ENCODE results near the gene HSF4. TPM values are rescaled to one million over a fixed set of nuclear protein-coding genes. Genes with fewer than 3 reads are reported as not detected.

Gene HSF4
- total RNA-seq, 1 donor from 2014 or later, result 5.7 TPM

- TF ChIP-seq CTCF (IDR thresholded peaks at IDR 0.05; ENCODE audit: unreplicated experiment), result no peak
- Mint-ChIP-seq H3K9me3 (ENCODE audit: unreplicated experiment) (no peaks in the 10 kb centered on the region), H3K27me3 (ENCODE audit: unreplicated experiment) (peaks cover 22% of the 10 kb centered on the region), H3K27ac (ENCODE audit: unreplicated experiment) (no peak overlapping the region), H3K4me3 (ENCODE audit: unreplicated experiment) (no peak overlapping the region), H3K4me1 (ENCODE audit: unreplicated experiment) (peaks cover 26% of the 10 kb centered on the region), H3K36me3 (ENCODE audit: low read depth, unreplicated experiment) (peaks cover 11% of the 10 kb centered on the region)
- no peak for DNase-seq (ENCODE audit: low spot score)
These were observed 43.8 kb downstream of the HSF4 start for GRCh38 chr16:67208154-67208896.

DNA sequence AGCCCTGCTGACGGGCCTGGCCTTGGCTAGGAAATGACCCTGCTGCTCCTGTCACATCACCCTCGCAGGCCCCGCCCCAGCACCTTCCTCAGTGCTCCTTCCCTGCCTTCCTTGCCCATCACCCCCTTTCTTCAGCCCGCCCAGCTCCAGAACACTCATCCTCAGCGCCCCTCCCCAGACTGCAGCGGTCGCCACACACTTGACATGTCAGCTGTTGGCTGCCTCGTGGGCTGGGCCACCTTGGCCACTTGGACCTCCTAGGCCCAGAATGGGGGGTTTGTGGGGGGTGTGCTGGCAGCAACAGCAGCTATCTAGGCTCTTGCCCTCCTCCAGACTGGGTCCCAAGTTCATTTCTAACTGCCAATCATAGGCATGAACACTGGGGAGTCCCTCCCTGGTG is 45.0 kb downstream of the HSF4 start:
- peaks cover 29% of the 10 kb centered on the region for H3K4me1 Mint-ChIP-seq (ENCODE audit: unreplicated experiment)
- peaks cover 11% of the 10 kb centered on the region for H3K36me3 Mint-ChIP-seq (ENCODE audit: low read depth, unreplicated experiment)
- no peak for TF ChIP-seq CTCF (IDR thresholded peaks at IDR 0.05; ENCODE audit: unreplicated experiment)
- peak overlapping the region; percentile 86 for H3K4me3 Mint-ChIP-seq (ENCODE audit: unreplicated experiment)
- no peak for DNase-seq (ENCODE audit: low spot score)
- H3K27ac Mint-ChIP-seq (ENCODE audit: unreplicated experiment), result no peak overlapping the region
- H3K9me3 Mint-ChIP-seq (ENCODE audit: unreplicated experiment), result no peaks in the 10 kb centered on the region
- H3K27me3 Mint-ChIP-seq (ENCODE audit: unreplicated experiment), result peaks cover 27% of the 10 kb centered on the region

DNA sequence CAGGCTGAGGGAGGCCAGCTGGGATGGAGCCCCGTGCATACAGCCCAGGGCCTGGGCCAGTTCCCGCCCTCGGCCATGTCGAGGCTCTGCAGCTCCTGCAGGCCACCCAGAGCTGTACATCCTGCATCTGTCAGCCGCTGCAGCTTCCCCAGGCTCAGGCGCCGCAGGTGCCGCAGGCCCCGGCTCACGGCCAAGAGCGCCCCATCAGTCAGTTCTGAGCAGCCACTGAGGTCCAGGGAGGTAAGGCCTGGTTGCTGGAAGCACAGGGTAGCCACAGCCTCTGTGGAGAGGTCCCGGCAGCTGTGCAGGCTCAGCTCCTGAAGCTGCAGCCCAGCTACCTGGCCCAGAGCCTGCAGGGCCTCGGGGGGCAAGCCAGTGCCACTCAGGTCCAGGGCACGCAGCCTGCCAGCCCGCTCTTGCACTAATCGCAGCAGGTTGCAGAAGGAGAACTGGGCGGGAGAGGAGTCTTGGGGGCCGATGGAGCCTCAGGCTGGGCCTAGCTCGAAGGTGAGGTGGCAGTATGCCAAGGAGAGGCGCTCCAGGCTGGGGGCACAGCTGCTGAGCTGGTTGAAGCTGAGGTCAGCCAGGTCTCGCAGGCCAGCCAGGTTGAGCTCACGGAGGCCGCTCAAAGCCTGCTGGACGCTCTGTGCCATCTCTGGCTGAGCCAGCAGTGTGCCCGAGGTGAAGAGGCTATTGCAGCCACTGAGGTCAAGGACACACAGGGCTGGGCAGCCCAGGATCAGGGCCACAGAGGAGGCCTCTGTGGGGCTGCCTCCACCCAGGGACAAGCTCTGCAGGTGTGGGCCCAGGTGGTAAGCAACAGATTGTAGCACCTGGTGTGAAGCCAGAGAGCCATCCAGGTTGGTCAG is 45.8 kb downstream of the HSF4 start:
- no peak for DNase-seq (ENCODE audit: low spot score)
- Mint-ChIP-seq H3K27ac (ENCODE audit: unreplicated experiment) (no peak overlapping the region), H3K4me3 (ENCODE audit: unreplicated experiment) (no peak overlapping the region), H3K9me3 (ENCODE audit: unreplicated experiment) (no peaks in the 10 kb centered on the region), H3K4me1 (ENCODE audit: unreplicated experiment) (peaks cover 34% of the 10 kb centered on the region), H3K36me3 (ENCODE audit: low read depth, unreplicated experiment) (peaks cover 11% of the 10 kb centered on the region), H3K27me3 (ENCODE audit: unreplicated experiment) (peaks cover 29% of the 10 kb centered on the region)
- no peak for TF ChIP-seq CTCF (IDR thresholded peaks at IDR 0.05; ENCODE audit: unreplicated experiment)

- H3K36me3 Mint-ChIP-seq (ENCODE audit: low read depth, unreplicated experiment), result peaks cover 11% of the 10 kb centered on the region
- H3K9me3 Mint-ChIP-seq (ENCODE audit: unreplicated experiment), result no peaks in the 10 kb centered on the region
- DNase-seq (ENCODE audit: low spot score), result no peak
- peak overlapping the region; percentile 16 for H3K27ac Mint-ChIP-seq (ENCODE audit: unreplicated experiment)
- H3K4me3 Mint-ChIP-seq (ENCODE audit: unreplicated experiment), result peak overlapping the region; percentile 48
- peaks cover 47% of the 10 kb centered on the region for H3K4me1 Mint-ChIP-seq (ENCODE audit: unreplicated experiment)
- TF ChIP-seq CTCF (IDR thresholded peaks at IDR 0.05; ENCODE audit: unreplicated experiment), result no peak
- H3K27me3 Mint-ChIP-seq (ENCODE audit: unreplicated experiment), result peaks cover 31% of the 10 kb centered on the region
These were observed 47.1 kb downstream of the HSF4 start for GRCh38 chr16:67211674-67212073.

DNA sequence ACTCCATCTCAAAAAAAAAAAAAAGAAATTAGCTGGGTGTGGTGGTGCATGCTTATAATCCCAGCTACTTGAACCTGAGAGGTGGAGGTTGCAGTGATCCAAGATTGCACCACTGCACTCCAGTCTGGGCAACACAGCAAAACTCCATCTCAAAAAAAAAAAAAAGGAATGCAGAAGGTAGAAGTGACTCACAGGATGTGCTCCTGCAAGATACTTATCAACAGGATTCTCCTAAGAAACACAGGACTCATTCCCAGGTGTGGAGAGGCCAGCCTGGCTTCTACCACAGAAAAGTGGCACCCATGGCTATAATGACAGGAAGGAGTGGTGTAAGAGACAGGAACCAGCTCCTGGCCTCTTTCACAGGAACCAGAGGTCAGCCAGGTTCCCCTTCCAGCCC is 48.2 kb downstream of the HSF4 start:
- Mint-ChIP-seq H3K9me3 (ENCODE audit: unreplicated experiment) (no peaks in the 10 kb centered on the region), H3K4me1 (ENCODE audit: unreplicated experiment) (peaks cover 58% of the 10 kb centered on the region), H3K27ac (ENCODE audit: unreplicated experiment) (peak overlapping the region; percentile 90), H3K27me3 (ENCODE audit: unreplicated experiment) (peaks cover 35% of the 10 kb centered on the region), H3K4me3 (ENCODE audit: unreplicated experiment) (peak overlapping the region; percentile 42), H3K36me3 (ENCODE audit: low read depth, unreplicated experiment) (peaks cover 21% of the 10 kb centered on the region)
- no peak for TF ChIP-seq CTCF (IDR thresholded peaks at IDR 0.05; ENCODE audit: unreplicated experiment)
- DNase-seq (ENCODE audit: low spot score), result no peak

Data from endothelial cell (in vitro differentiated cells).